ENCODE measurements around the gene DCUN1D5. TPM values are rescaled to one million over a fixed set of nuclear protein-coding genes. Genes with fewer than 3 reads are reported as not detected.

DCUN1D5 gene
- total RNA-seq, 1 donor from 2014 or later: 30.8 TPM

Other genes starting within 250 kb of the DCUN1D5 start
- gene MMP3, start 248.6 kb downstream of the DCUN1D5 start, total RNA-seq: not detected
- not detected for gene MMP12, start 217.2 kb downstream of the DCUN1D5 start, total RNA-seq
- not detected for gene MMP13, start 136.4 kb downstream of the DCUN1D5 start, total RNA-seq
- 2.8 TPM for gene DYNC2H1, start 17.3 kb upstream of the DCUN1D5 start, total RNA-seq